PC-3 (cell line): Measurements from ENCODE around the gene VARS2.

Experiments used
- CTCF ChIP-seq: fragments of 300-600 bp; sonication (generic); conservative IDR thresholded peaks from 2 replicates; pipeline ENCODE4 v1.5.1; 2017; ENCODE audit warnings: antibody characterized with exemption, low read depth, mild to moderate bottlenecking, low read length
- EZH2 ChIP-seq: fragments of 300-600 bp; sonication (generic); IDR thresholded peaks from one replicate; pipeline ENCODE4 v1.6.1; 2017; ENCODE audit warnings: antibody characterized with exemption, mild to moderate bottlenecking, low read length; ENCODE audit not compliant: unreplicated experiment
- EZH2phosphoT487 ChIP-seq: fragments of 300-600 bp; sonication (generic); IDR thresholded peaks from 2 replicates; pipeline ENCODE4 v1.6.1; 2018; ENCODE audit warnings: mild to moderate bottlenecking, antibody characterized with exemption, low read length, borderline replicate concordance

DNA sequence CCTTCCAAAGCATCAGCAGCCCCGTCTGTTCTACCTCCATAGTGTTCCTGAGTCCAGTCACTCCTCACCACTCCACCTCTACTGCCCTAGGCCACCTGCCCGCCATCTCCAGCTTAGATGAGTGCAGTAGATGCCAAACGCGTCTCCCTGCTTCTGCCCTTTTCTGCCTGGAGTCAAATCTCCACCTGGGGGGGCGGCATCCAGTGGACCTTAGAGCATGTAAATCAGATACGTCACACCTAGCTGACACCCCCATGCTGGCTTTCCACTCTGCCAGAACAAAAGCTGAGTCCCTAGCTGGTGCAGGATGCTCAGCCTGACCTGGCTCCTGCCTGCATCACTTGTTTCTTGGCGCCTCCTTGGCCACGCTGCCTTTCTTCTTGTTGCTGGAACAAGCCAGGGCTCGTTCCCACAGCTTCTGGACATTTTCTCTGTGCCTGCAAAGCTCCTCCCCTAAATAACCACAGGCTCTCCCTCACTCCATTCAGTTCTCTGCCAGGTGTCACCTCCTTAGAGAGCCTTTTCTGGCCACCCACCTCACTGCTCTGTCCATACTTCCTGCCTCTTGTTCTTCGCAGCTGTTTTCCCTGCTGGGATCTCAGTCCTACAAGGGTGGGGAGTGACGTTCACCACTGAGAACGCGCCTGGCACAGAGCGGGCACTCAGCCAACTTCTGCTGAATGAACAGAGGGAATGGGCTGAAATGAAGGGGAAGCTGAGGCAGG is 24.0 kb upstream of the VARS2 start:
- no peak for TF ChIP-seq CTCF
- TF ChIP-seq EZH2: no peak
- no peak for TF ChIP-seq EZH2phosphoT487
